ENCODE measurements around the gene UBE2F.

The UBE2F gene

GRCh38 chr2:237932731-237933131 lies 34.1 kb upstream of the UBE2F start:
- DNase-seq (ENCODE audit: low read depth): peak; percentile 68
- in situ Hi-C loops (cut with HindIII; ENCODE audit: low sequenced_read_pairs): no loop called here
- no peak overlapping the region for H3K4me3 ChIP-seq (ENCODE audit: low read depth, low read length)
- TF ChIP-seq CTCF (IDR thresholded peaks at IDR 0.05; ENCODE audit: low read depth, low read length, missing control alignments): no peak

- DNase-seq (ENCODE audit: low read depth): no peak
- in situ Hi-C loops (cut with HindIII; ENCODE audit: low sequenced_read_pairs): no loop called here
- no peak for TF ChIP-seq CTCF (IDR thresholded peaks at IDR 0.05; ENCODE audit: low read depth, low read length, missing control alignments)
- no peak overlapping the region for H3K4me3 ChIP-seq (ENCODE audit: low read depth, low read length)
Observed at GRCh38 chr2:237934186-237934585, 32.6 kb upstream of the UBE2F start.

- in situ Hi-C loops (cut with HindIII; ENCODE audit: low sequenced_read_pairs): no loop called here
- no peak overlapping the region for H3K4me3 ChIP-seq (ENCODE audit: low read depth, low read length)
- no peak for TF ChIP-seq CTCF (IDR thresholded peaks at IDR 0.05; ENCODE audit: low read depth, low read length, missing control alignments)
- no peak for DNase-seq (ENCODE audit: low read depth)
Observed at GRCh38 chr2:237935740-237936452, 30.9 kb upstream of the UBE2F start.

GRCh38 chr2:237939251-237939650 lies 27.6 kb upstream of the UBE2F start:
- in situ Hi-C loops (cut with HindIII; ENCODE audit: low sequenced_read_pairs): no loop called here
- no peak for DNase-seq (ENCODE audit: low read depth)
- no peak for TF ChIP-seq CTCF (IDR thresholded peaks at IDR 0.05; ENCODE audit: low read depth, low read length, missing control alignments)
- no peak overlapping the region for H3K4me3 ChIP-seq (ENCODE audit: low read depth, low read length)

- no peak overlapping the region for H3K4me3 ChIP-seq (ENCODE audit: low read depth, low read length)
- in situ Hi-C loops (cut with HindIII; ENCODE audit: low sequenced_read_pairs): no loop called here
- TF ChIP-seq CTCF (IDR thresholded peaks at IDR 0.05; ENCODE audit: low read depth, low read length, missing control alignments): no peak
- no peak for DNase-seq (ENCODE audit: low read depth)
Observed at GRCh38 chr2:237940828-237941227, 26.0 kb upstream of the UBE2F start.

GRCh38 chr2:237941239-237941638 lies 25.6 kb upstream of the UBE2F start:
- in situ Hi-C loops (cut with HindIII; ENCODE audit: low sequenced_read_pairs): no loop called here
- no peak for DNase-seq (ENCODE audit: low read depth)
- no peak for TF ChIP-seq CTCF (IDR thresholded peaks at IDR 0.05; ENCODE audit: low read depth, low read length, missing control alignments)
- H3K4me3 ChIP-seq (ENCODE audit: low read depth, low read length): no peak overlapping the region

Measured in astrocyte of the cerebellum (primary cell).